SK-N-SH (cell line): ENCODE results near the gene MACROD2. TPM values are rescaled to one million over a fixed set of nuclear protein-coding genes. Genes with fewer than 3 reads are reported as not detected.

Experiments
- CTCF ChIA-PET: fragments of 300-600, 350-600 bp; formaldehyde crosslinking; extraction: SDS; loops from one replicate; lab custom pipeline; 2021; lab: Yijun Ruan, JAX
- POLR2A ChIA-PET: fragments of 350-600 bp; sonication (Branson Sonifier 250); formaldehyde crosslinking; extraction: SDS; loops from one replicate; lab custom pipeline; 2020; ENCODE audit warnings: antibody characterized with exemption, inconsistent platforms; lab: Yijun Ruan, JAX
- DNase-seq: peaks from one replicate; pipeline ENCODE4 v3.0.0; 2012
- H2AFZ ChIP-seq: fragments of 200-600 bp; sonication (generic); 2 replicates; pipeline ENCODE4 v1.8.1; 2016; ENCODE audit warnings: antibody characterized with exemption, mild to moderate bottlenecking, low read depth
- H3F3A ChIP-seq: fragments of 200-600 bp; sonication (generic); replicated peaks from 2 replicates; pipeline ENCODE3; 2016; ENCODE audit warnings: antibody characterized with exemption, mild to moderate bottlenecking; ENCODE audit not compliant: insufficient read depth
- H3K27ac ChIP-seq, 2 experiments: fragments of 200-500 bp in 1 of 2; fragments of 200-600 bp in 1 of 2; sonication (Bioruptor generic) in 1 of 2; sonication (generic), shearing (Covaris generic) in 1 of 2; 2 replicates each; pipeline versions ENCODE4 v1.5.1 to v1.6.1; 2014 to 2016; ENCODE audit warnings: low read depth in 2 of 2, inconsistent platforms in 1 of 2, low read length in 1 of 2, mild to moderate bottlenecking in 1 of 2, mixed read lengths in 1 of 2
- H3K27me3 ChIP-seq: fragments of 200-600 bp; sonication (generic), shearing (Covaris generic); 2 replicates; pipeline ENCODE4 v1.6.1; 2016; ENCODE audit warnings: mixed run types; ENCODE audit not compliant: insufficient read depth
- H3K36me3 ChIP-seq, 2 experiments: fragments of 200-500 bp in 1 of 2; fragments of 200-600 bp in 1 of 2; sonication (Bioruptor generic) in 1 of 2; sonication (generic) in 1 of 2; replicated peaks in 1 of 2; 2 replicates each; pipeline versions ENCODE3 to v1.5.1; 2014 to 2016; ENCODE audit warnings: low read length in 1 of 2, mild to moderate bottlenecking in 1 of 2; ENCODE audit not compliant: insufficient read depth in 2 of 2, control insufficient read depth in 1 of 2
- H3K4me1 ChIP-seq, 2 experiments: fragments of 200-500 bp in 1 of 2; fragments of 200-600 bp in 1 of 2; sonication (Bioruptor generic) in 1 of 2; sonication (generic), shearing (Covaris generic) in 1 of 2; 2 replicates each; pipeline versions ENCODE4 v1.5.1 to v1.6.1; 2014 to 2016; ENCODE audit warnings: low read depth in 1 of 2, low read length in 1 of 2, mixed run types in 1 of 2; ENCODE audit not compliant: insufficient read depth in 2 of 2, control insufficient read depth in 1 of 2
- H3K4me2 ChIP-seq: fragments of 200-600 bp; sonication (generic), shearing (Covaris generic); 2 replicates; pipeline ENCODE4 v1.6.1; 2017; ENCODE audit warnings: mixed run types
- H3K4me3 ChIP-seq, 2 experiments: fragments of 200-500 bp in 1 of 2; fragments of 200-600 bp in 1 of 2; sonication (Bioruptor generic) in 1 of 2; sonication (generic), shearing (Covaris generic) in 1 of 2; 2 replicates each; pipeline versions ENCODE4 v1.5.1 to v1.8.1; 2014 to 2016; ENCODE audit warnings: low read depth in 2 of 2, inconsistent platforms in 1 of 2, low read length in 1 of 2, mild to moderate bottlenecking in 1 of 2, mixed read lengths in 1 of 2, moderate library complexity in 1 of 2
- H3K79me2 ChIP-seq: fragments of 200-600 bp; sonication (generic); 2 replicates; pipeline ENCODE4 v1.8.1; 2017; ENCODE audit warnings: mild to moderate bottlenecking; ENCODE audit not compliant: insufficient read depth
- H3K9ac ChIP-seq: fragments of 200-600 bp; sonication (generic); 2 replicates; pipeline ENCODE4 v1.6.1; 2017; ENCODE audit warnings: mixed run types
- H3K9me2 ChIP-seq: fragments of 200-600 bp; sonication (generic); 2 replicates; pipeline ENCODE4 v1.6.1; 2017; ENCODE audit warnings: mixed run types
- H3K9me3 ChIP-seq: fragments of 200-600 bp; sonication (generic); 2 replicates; pipeline ENCODE4 v1.6.1; 2017; ENCODE audit warnings: mixed run types, mild to moderate bottlenecking, moderate library complexity
- H4K20me1 ChIP-seq: fragments of 200-600 bp; sonication (generic); 2 replicates; pipeline ENCODE4 v1.6.1; 2017; ENCODE audit warnings: mild to moderate bottlenecking, mixed run types; ENCODE audit not compliant: insufficient read depth
- CHD2 ChIP-seq: fragments of 150-350 bp; IDR thresholded peaks from 2 replicates; pipeline ENCODE4 v1.6.1; 2018; ENCODE audit warnings: low read length; ENCODE audit not compliant: partially characterized antibody
- FOSL2 ChIP-seq: IDR thresholded peaks from 2 replicates; pipeline ENCODE4 v1.4.0; 2012; ENCODE audit warnings: low read depth, mild to moderate bottlenecking, moderate library complexity, borderline replicate concordance
- FOXM1 ChIP-seq: IDR thresholded peaks from 2 replicates; pipeline ENCODE4 v1.4.0; 2012; ENCODE audit warnings: low read depth, mild to moderate bottlenecking
- MAX ChIP-seq: IDR thresholded peaks from 2 replicates; pipeline ENCODE4 v1.4.0; 2012; ENCODE audit warnings: low read depth
- MXI1 ChIP-seq: IDR thresholded peaks from 2 replicates; pipeline ENCODE4 v1.6.1; 2012; ENCODE audit warnings: mild to moderate bottlenecking, low read depth, low read length, improper control_type of control experiment
- NRF1 ChIP-seq: IDR thresholded peaks from 2 replicates; pipeline ENCODE4 v1.6.1; 2012; ENCODE audit warnings: low read depth, mild to moderate bottlenecking, low read length
- RCOR1 ChIP-seq: fragments of 150-350 bp; IDR thresholded peaks from 2 replicates; pipeline ENCODE4 v1.6.1; 2017; ENCODE audit warnings: antibody characterized with exemption, low read length
- RFX5 ChIP-seq: IDR thresholded peaks from 2 replicates; pipeline ENCODE4 v1.6.1; 2012; ENCODE audit warnings: mild to moderate bottlenecking, improper control_type of control experiment, low read length
- RXRA ChIP-seq: IDR thresholded peaks from 2 replicates; pipeline ENCODE4 v1.4.0; 2012; ENCODE audit warnings: low read depth, mild to moderate bottlenecking, borderline replicate concordance
- TAF1 ChIP-seq: IDR thresholded peaks from 2 replicates; pipeline ENCODE4 v1.6.1; 2012; ENCODE audit warnings: low read depth, mild to moderate bottlenecking, low read length, moderate library complexity, borderline replicate concordance
- WGBS: methylation state at CpG from one replicate; pipeline ENCODE4 v1.1.6; 2017; ENCODE audit warnings: low lambda C conversion rate; 5-methylcytosine and 5-hydroxymethylcytosine counted together
- polyA plus RNA-seq, 3 experiments: library from polyadenylated mRNA; depleted of rRNA; stranded (reverse); fragments of >200 nt; gene quantifications; 2 replicates each; pipeline ENCODE4 v1.2.3, GENCODE V29; 2012
- TF ChIP-seq, protein P1 (sequence below): IDR thresholded peaks from 2 replicates; pipeline ENCODE4 v1.6.1; 2012; ENCODE audit warnings: mild to moderate bottlenecking, low read depth, low read length, moderate library complexity
- TF ChIP-seq, protein P2 (sequence below): IDR thresholded peaks from 2 replicates; pipeline ENCODE4 v1.4.0; 2012; ENCODE audit warnings: low read depth, borderline replicate concordance

MACROD2 gene
- polyA plus RNA-seq, 1 of the 3 experiments (the other 2 are of a cell fraction), result 0.33 TPM

GRCh38 chr20:15619341-15619740 lies 1624.0 kb downstream of the MACROD2 start (continued):
- TF ChIP-seq, protein P1, sequence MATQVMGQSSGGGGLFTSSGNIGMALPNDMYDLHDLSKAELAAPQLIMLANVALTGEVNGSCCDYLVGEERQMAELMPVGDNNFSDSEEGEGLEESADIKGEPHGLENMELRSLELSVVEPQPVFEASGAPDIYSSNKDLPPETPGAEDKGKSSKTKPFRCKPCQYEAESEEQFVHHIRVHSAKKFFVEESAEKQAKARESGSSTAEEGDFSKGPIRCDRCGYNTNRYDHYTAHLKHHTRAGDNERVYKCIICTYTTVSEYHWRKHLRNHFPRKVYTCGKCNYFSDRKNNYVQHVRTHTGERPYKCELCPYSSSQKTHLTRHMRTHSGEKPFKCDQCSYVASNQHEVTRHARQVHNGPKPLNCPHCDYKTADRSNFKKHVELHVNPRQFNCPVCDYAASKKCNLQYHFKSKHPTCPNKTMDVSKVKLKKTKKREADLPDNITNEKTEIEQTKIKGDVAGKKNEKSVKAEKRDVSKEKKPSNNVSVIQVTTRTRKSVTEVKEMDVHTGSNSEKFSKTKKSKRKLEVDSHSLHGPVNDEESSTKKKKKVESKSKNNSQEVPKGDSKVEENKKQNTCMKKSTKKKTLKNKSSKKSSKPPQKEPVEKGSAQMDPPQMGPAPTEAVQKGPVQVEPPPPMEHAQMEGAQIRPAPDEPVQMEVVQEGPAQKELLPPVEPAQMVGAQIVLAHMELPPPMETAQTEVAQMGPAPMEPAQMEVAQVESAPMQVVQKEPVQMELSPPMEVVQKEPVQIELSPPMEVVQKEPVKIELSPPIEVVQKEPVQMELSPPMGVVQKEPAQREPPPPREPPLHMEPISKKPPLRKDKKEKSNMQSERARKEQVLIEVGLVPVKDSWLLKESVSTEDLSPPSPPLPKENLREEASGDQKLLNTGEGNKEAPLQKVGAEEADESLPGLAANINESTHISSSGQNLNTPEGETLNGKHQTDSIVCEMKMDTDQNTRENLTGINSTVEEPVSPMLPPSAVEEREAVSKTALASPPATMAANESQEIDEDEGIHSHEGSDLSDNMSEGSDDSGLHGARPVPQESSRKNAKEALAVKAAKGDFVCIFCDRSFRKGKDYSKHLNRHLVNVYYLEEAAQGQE, result no peak
- no peak for TF ChIP-seq MXI1
- no peak for TF ChIP-seq MAX

DNA sequence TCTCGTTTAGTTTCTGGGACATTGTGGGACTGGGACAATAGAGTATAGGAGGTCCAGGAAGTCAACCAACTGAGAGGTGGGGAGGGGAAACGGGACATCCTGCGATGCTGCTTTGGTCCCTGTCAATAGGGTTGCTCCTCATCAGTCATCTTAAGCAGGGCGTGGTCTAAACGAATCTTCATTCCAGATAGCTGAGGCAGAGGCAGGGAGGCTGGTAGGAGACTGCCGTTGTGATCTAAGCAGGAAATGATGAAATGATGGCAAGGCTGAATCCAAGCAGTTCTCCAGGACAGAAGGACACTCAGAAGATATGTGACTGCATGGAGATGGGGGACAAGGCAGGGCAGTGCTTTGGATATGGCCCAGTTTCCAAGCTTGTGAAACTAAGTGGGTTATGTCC lies 1624.5 kb downstream of the MACROD2 start:
- no peak for DNase-seq
- no peaks in the 10 kb centered on the region for H3K9me2 ChIP-seq
- no peak overlapping the region for H3K4me2 ChIP-seq
- TF ChIP-seq RFX5 (no peak), MXI1 (no peak), NRF1 (no peak), FOSL2 (no peak), CHD2 (no peak), RCOR1 (no peak), FOXM1 (no peak), TAF1 (no peak), RXRA (no peak)
- TF ChIP-seq, protein P2, sequence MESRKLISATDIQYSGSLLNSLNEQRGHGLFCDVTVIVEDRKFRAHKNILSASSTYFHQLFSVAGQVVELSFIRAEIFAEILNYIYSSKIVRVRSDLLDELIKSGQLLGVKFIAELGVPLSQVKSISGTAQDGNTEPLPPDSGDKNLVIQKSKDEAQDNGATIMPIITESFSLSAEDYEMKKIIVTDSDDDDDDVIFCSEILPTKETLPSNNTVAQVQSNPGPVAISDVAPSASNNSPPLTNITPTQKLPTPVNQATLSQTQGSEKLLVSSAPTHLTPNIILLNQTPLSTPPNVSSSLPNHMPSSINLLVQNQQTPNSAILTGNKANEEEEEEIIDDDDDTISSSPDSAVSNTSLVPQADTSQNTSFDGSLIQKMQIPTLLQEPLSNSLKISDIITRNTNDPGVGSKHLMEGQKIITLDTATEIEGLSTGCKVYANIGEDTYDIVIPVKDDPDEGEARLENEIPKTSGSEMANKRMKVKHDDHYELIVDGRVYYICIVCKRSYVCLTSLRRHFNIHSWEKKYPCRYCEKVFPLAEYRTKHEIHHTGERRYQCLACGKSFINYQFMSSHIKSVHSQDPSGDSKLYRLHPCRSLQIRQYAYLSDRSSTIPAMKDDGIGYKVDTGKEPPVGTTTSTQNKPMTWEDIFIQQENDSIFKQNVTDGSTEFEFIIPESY, result no peak
- 49% methylated on average over 6 of the region's 6 CpGs for WGBS
- ChIA-PET POLR2A (no interaction called here), CTCF (interaction anchor here (0.6 kb wide), 1 partner anchor 1224 kb away, joined by 3 read pairs; no protein-coding TSS in a partner anchor)
- no peak overlapping the region for H3K27ac ChIP-seq
- H3K4me3 ChIP-seq, result no peak overlapping the region
- no peaks in the 10 kb centered on the region for H3K79me2 ChIP-seq
- H3K9me3 ChIP-seq, result no peaks in the 10 kb centered on the region
- H3F3A ChIP-seq, result no peaks in the 10 kb centered on the region
- H3K9ac ChIP-seq, result no peak overlapping the region
- H4K20me1 ChIP-seq, result no peaks in the 10 kb centered on the region
- H3K27me3 ChIP-seq, result no peaks in the 10 kb centered on the region
- H2AFZ ChIP-seq, result no peak overlapping the region
- H3K4me1 ChIP-seq, result no peaks in the 10 kb centered on the region
- no peaks in the 10 kb centered on the region for H3K36me3 ChIP-seq
